ENCODE results near the gene TELO2. TPM values are rescaled to one million over a fixed set of nuclear protein-coding genes. Genes with fewer than 3 reads are reported as not detected.
"Not testable (repeated sequence)": the region's sequence is repeated elsewhere in the genome, so short reads cannot be mapped to it uniquely, and the experiment has no call there.

The TELO2 gene
- total RNA-seq, 4 donors from 2014 or later: 34.5 to 105 (median 82.4) TPM

- peaks cover 0 to 9% (median 0%) of the 10 kb centered on the region in 4 donors for H3K4me1 ChIP-seq
- no peak overlapping the region for H3K27ac ChIP-seq
- H3K9me3 ChIP-seq: no peaks in the 10 kb centered on the region
- no peak for DNase-seq
- H3K36me3 ChIP-seq: peaks cover 0 to 22% (median 0%) of the 10 kb centered on the region in 3 donors
- H3K27me3 ChIP-seq: no peaks in the 10 kb centered on the region
- no peak overlapping the region for H3K4me3 ChIP-seq
- no peak for TF ChIP-seq POLR2A (IDR thresholded peaks at IDR 0.05)
- TF ChIP-seq CTCF (IDR thresholded peaks at IDR 0.05): no peak
Measured at GRCh38 chr16:1465567-1465915, 27.6 kb upstream of the TELO2 start.

GRCh38 chr16:1466054-1466453, 27.1 kb upstream of the TELO2 start:
- Histone ChIP-seq H3K4me3 (no peak overlapping the region), H3K27ac (no peak overlapping the region), H3K27me3 (no peaks in the 10 kb centered on the region), H3K36me3 (peaks cover 0 to 17% (median 0%) of the 10 kb centered on the region in 3 donors), H3K9me3 (no peaks in the 10 kb centered on the region), H3K4me1 (peaks cover 0 to 14% (median 0%) of the 10 kb centered on the region in 4 donors)
- TF ChIP-seq POLR2A (IDR thresholded peaks at IDR 0.05) (no peak), CTCF (IDR thresholded peaks at IDR 0.05) (no peak)
- no peak for DNase-seq

GRCh38 chr16:1466968-1467521, 26.1 kb upstream of the TELO2 start:
- H3K9me3 ChIP-seq: no peaks in the 10 kb centered on the region
- H3K4me3 ChIP-seq: no peak overlapping the region
- DNase-seq: no peak
- H3K36me3 ChIP-seq: peaks cover 0 to 11% (median 0%) of the 10 kb centered on the region in 3 donors
- no peak for TF ChIP-seq CTCF (IDR thresholded peaks at IDR 0.05)
- no peak for TF ChIP-seq POLR2A (IDR thresholded peaks at IDR 0.05)
- H3K27ac ChIP-seq: no peak overlapping the region
- H3K4me1 ChIP-seq: peaks cover 0 to 16% (median 0%) of the 10 kb centered on the region in 4 donors
- H3K27me3 ChIP-seq: no peaks in the 10 kb centered on the region

GRCh38 chr16:1468426-1468810, 24.7 kb upstream of the TELO2 start:
- H3K9me3 ChIP-seq: no peaks in the 10 kb centered on the region
- no peak overlapping the region for H3K4me3 ChIP-seq
- no peaks in the 10 kb centered on the region for H3K27me3 ChIP-seq
- peaks cover 0 to 11% (median 0%) of the 10 kb centered on the region in 3 donors for H3K36me3 ChIP-seq
- peaks cover 0 to 23% (median 0%) of the 10 kb centered on the region in 4 donors for H3K4me1 ChIP-seq
- no peak for DNase-seq
- TF ChIP-seq CTCF (IDR thresholded peaks at IDR 0.05) (no peak), POLR2A (IDR thresholded peaks at IDR 0.05) (no peak)
- no peak overlapping the region for H3K27ac ChIP-seq

- H3K36me3 ChIP-seq, DNase-seq, H3K27me3 ChIP-seq, H3K9me3 ChIP-seq, H3K4me3 ChIP-seq: not testable (repeated sequence)
- peaks cover 0 to 30% (median 0%) of the 10 kb centered on the region in 4 donors for H3K4me1 ChIP-seq
- peak overlapping the region in 1 of 4 donors; percentile 1 for H3K27ac ChIP-seq
Measured at GRCh38 chr16:1469141-1469540, 24.0 kb upstream of the TELO2 start.

- Histone ChIP-seq H3K27ac (peak overlapping the region in 3 of 4 donors; percentile 25 to 70 (median 52)), H3K4me3 (peak overlapping the region in 1 of 4 donors; percentile 21), H3K4me1 (peaks cover 0 to 33% (median 0%) of the 10 kb centered on the region in 4 donors), H3K36me3 (peaks cover 0 to 3% (median 0%) of the 10 kb centered on the region in 3 donors), H3K27me3 (no peaks in the 10 kb centered on the region), H3K9me3 (no peaks in the 10 kb centered on the region)
- no peak for TF ChIP-seq POLR2A (IDR thresholded peaks at IDR 0.05)
- no peak for TF ChIP-seq CTCF (IDR thresholded peaks at IDR 0.05)
- DNase-seq: peak in 2 of 3 donors; percentile 51 to 61
Measured at GRCh38 chr16:1469693-1470201, 23.4 kb upstream of the TELO2 start.

Data from Peyer's patch (tissue), 4 donors.